Psoas muscle (tissue), 8 donors: ENCODE results near the gene GIGYF1. TPM values are rescaled to one million over a fixed set of nuclear protein-coding genes. Genes with fewer than 3 reads are reported as not detected.
"Not testable (repeated sequence)": the region's sequence is repeated elsewhere in the genome, so short reads cannot be mapped to it uniquely, and the experiment has no call there.

Experiments used
- ATAC-seq, 4 donors: fragments of 200-7000 bp; cut with Tn5 transposase; one replicate each; pipeline ENCODE4 v1.9.1; 2020; ENCODE audit warnings: moderate library complexity in 3 of 4, mild to moderate bottlenecking in 2 of 4
- DNase-seq, 2 donors: peaks; one replicate each; pipeline ENCODE4 v3.0.0-alpha.2; 2020
- H3K27ac ChIP-seq: fragments of 200-600 bp; one replicate; pipeline ENCODE4 v1.8.0; 2022
- H3K27me3 ChIP-seq, 3 donors: fragments of 200-600 bp in 1 of 3; one replicate each; pipeline versions ENCODE4 v1.6.1 to v1.8.0; 2013 to 2022; ENCODE audit warnings: low read length in 2 of 3, mild to moderate bottlenecking in 2 of 3, moderate library complexity in 1 of 3; ENCODE audit not compliant: insufficient read depth in 3 of 3
- H3K36me3 ChIP-seq, 2 donors: fragments of 200-600 bp in 1 of 2; one replicate each; pipeline versions ENCODE4 v1.6.1 to v1.8.0; 2013 to 2022; ENCODE audit warnings: low read depth in 1 of 2, mild to moderate bottlenecking in 1 of 2, moderate library complexity in 1 of 2; ENCODE audit not compliant: insufficient read depth in 1 of 2
- H3K4me1 ChIP-seq: fragments of 200-600 bp; one replicate; pipeline ENCODE4 v1.8.0; 2022
- H3K4me3 ChIP-seq: fragments of 200-600 bp; one replicate; pipeline ENCODE4 v1.8.0; 2022; ENCODE audit warnings: mild to moderate bottlenecking
- H3K9me3 ChIP-seq: fragments of 200-600 bp; one replicate; pipeline ENCODE4 v1.8.0; 2022
- CTCF ChIP-seq: fragments of 200-600 bp; IDR thresholded peaks from one replicate; pipeline ENCODE4 v1.8.0; 2022; ENCODE audit warnings: antibody characterized with exemption
- WGBS, 3 donors: extraction: QIAGEN DNeasy Blood & Tissue Kit; methylation state at CpG; one replicate each; pipeline versions ENCODE4 v1.1.6 to v1.1.7; 2013; 5-methylcytosine and 5-hydroxymethylcytosine counted together
- intact Hi-C, 2 donors: fragments of 100-400 bp; cut with DNase I; formaldehyde crosslinking; loops; one replicate each; pipeline versions ENCODE4 v1.11.0 to v1.14.2; 2022
- polyA plus RNA-seq, 3 donors: library from polyadenylated mRNA; stranded (reverse); fragments of 200-250 nt; gene quantifications; one replicate each; pipeline ENCODE4 v1.2.3, GENCODE V29; 2013
- total RNA-seq, 4 donors: library from RNA; stranded (reverse); fragmentation: NEBNext Ultra II Directional in 2 of 4; extraction: Animal tissue kit (Norgen Biotek cat#: 25700) in 2 of 4; gene quantifications; one replicate each; pipeline versions ENCODE4 v1.2.1 to v1.2.4, GENCODE V29; 2021 to 2023
- donor health status: healthy with polysubstance abuse.
- donor health status: DM: no; HTN: no; CAD: no; lungs with moderate emphysema.
- donor health status: Bipolar disorder and iron deficiency.
- donor health status: healthy.
- donor health status: DM: yes; HTN: yes; CAD: no.
- donor health status: DM: no; HTN: no; CAD: no.
- donor health status: DM: no; HTN: no; CAD: no.
- donor health status: DM: yes; HTN: yes; CAD: no.

GIGYF1 gene
- total and polyA plus RNA-seq, 7 donors: 9.9 to 39.1 (median 18.0) TPM

- no peaks in the 10 kb centered on the region for H3K27me3 ChIP-seq
- H3K4me3 ChIP-seq: peak overlapping the region; percentile 92
- 0 to 2% (median 0%) methylated on average over 16 to 34 of the region's 34 CpGs for WGBS, 3 donors
- peaks cover 0 to 28% of the 10 kb centered on the region in 2 donors for H3K36me3 ChIP-seq
- intact Hi-C loops: loop anchor here (1.0 to 5.0 kb wide), 4 partner anchors 19 to 90 kb away; partner anchors contain the start of gene MOSPD3 (in 2 of the 2)
- no peak for TF ChIP-seq CTCF
- no peaks in the 10 kb centered on the region for H3K9me3 ChIP-seq
- DNase-seq (peak; percentile 66 to 84), ATAC-seq (peak in 3 of 4 donors; percentile 5 to 21 (median 7))
- no peaks in the 10 kb centered on the region for H3K4me1 ChIP-seq
- H3K27ac ChIP-seq: peak overlapping the region; percentile 97
Measured at GRCh38 chr7:100673942-100674410, 20.1 kb downstream of the GIGYF1 start.

DNA sequence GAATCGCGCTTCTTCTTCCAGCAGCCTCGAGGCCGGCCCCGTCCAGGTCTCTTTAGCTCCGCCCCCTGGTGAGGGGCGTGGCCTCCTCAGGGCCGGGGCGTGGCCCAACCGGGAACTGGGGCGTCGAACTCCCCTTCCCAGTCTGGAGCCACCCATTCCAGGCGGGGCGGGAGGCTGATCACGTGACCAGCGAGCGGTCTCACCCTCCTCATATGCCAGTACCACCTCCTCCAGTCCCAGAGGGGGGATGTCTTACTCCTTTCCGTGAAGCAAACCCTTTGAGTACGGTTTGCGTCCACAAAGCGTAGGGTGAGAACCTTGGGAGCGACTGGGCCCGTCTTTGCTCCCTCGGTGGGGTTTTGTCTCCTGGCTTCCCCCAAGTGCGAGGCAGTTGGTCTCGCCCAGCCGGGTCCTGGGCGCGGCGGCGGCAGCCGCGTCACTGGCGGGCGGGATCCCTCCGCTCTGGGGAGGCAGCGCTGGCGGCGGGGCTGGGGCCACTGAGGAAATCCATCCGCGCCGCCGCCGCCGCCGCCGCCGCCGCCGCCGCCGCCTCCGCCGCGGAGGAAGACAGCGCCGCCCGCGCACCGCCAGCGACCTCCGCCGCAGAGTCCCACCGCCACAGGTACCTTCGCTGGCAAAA, 20.6 kb downstream of the GIGYF1 start, which contains the start of gene GNB2:
GNB2 (plus strand) TSS at position 439 of the 640 bp plus-strand sequence. CDS start 2,526 bp downstream, outside the sequence.
- intact Hi-C loops: loop anchor here (5.0 kb wide), 2 partner anchors 46 to 61 kb away; partner anchors contain the start of gene MOSPD3 (in 2 of the 2)
- Histone ChIP-seq H3K27ac (peak within 1 kb of the TSS; percentile 97), H3K27me3 (no peaks in the 10 kb centered on the region), H3K9me3 (no peaks in the 10 kb centered on the region), H3K4me3 (peak within 1 kb of the TSS; percentile 92), H3K36me3 (peaks cover 0 to 22% of the 10 kb centered on the region in 2 donors), H3K4me1 (no peaks in the 10 kb centered on the region)
- DNase-seq: peak; percentile 99 to 100
- WGBS, 3 donors: 0 to 1% (median 1%) methylated on average over 23 to 65 of the region's 65 CpGs
- peak; percentile 89 to 94 (median 92) for ATAC-seq
- TF ChIP-seq CTCF: no peak

GRCh38 chr7:100671353-100672327, 22.4 kb downstream of the GIGYF1 start:
- Histone ChIP-seq H3K27ac (no peak overlapping the region), H3K4me1 (no peaks in the 10 kb centered on the region), H3K4me3 (no peak overlapping the region), H3K9me3 (no peaks in the 10 kb centered on the region), H3K27me3 (no peaks in the 10 kb centered on the region), H3K36me3 (peaks cover 0 to 5% of the 10 kb centered on the region in 2 donors)
- no peak for TF ChIP-seq CTCF
- WGBS, 3 donors: 83 to 86% (median 85%) methylated on average over 18 of the region's 18 CpGs
- peak in 1 of 2 donors; percentile 2 for DNase-seq
- intact Hi-C loops: loop anchor here (5.0 kb wide), 2 partner anchors 44 to 59 kb away; partner anchors contain the start of gene MOSPD3 (in 2 of the 2)
- ATAC-seq: no peak

- no peak overlapping the region for H3K27ac ChIP-seq
- intact Hi-C loops: loop anchor here (5.0 kb wide), 2 partner anchors 43 to 58 kb away; partner anchors contain the start of gene MOSPD3 (in 2 of the 2)
- no peaks in the 10 kb centered on the region for H3K27me3 ChIP-seq
- H3K36me3 ChIP-seq: no peaks in the 10 kb centered on the region
- DNase-seq (no peak), ATAC-seq (no peak)
- H3K4me3 ChIP-seq: no peak overlapping the region
- no peak for TF ChIP-seq CTCF
- WGBS, 3 donors: 73 to 77% (median 74%) methylated on average over 8 of the region's 8 CpGs
- no peaks in the 10 kb centered on the region for H3K4me1 ChIP-seq
- no peaks in the 10 kb centered on the region for H3K9me3 ChIP-seq
Measured at GRCh38 chr7:100670074-100670473, 24.0 kb downstream of the GIGYF1 start.

- H3K36me3 ChIP-seq, H3K9me3 ChIP-seq, ATAC-seq, DNase-seq, H3K4me1 ChIP-seq, intact Hi-C loops, H3K27me3 ChIP-seq, H3K27ac ChIP-seq, H3K4me3 ChIP-seq: not testable (repeated sequence)
- 92 to 95% (median 93%) methylated on average over 12 of the region's 12 CpGs for WGBS, 3 donors
Measured at GRCh38 chr7:100669106-100669505, 24.9 kb downstream of the GIGYF1 start.
